Keratinocyte (primary cell): ENCODE measurements around the gene PRKCH. TPM values are rescaled to one million over a fixed set of nuclear protein-coding genes. Genes with fewer than 3 reads are reported as not detected.

ENCODE experiments used
- DNase-seq: peaks from one replicate; pipeline ENCODE4 v3.0.0-alpha.2; 2011; ENCODE audit warnings: low read depth, missing footprints, low spot score
- FAIRE-seq: peaks from 2 replicates; lab custom pipeline; 2011; peaks lifted over from hg19 to GRCh38; lab: Jason Lieb, UNC
- H2AFZ ChIP-seq: 2 replicates; pipeline ENCODE4 v1.6.0; 2012; ENCODE audit warnings: low read length, control low read depth, inconsistent platforms; ENCODE audit not compliant: control insufficient read depth
- H3K27ac ChIP-seq: 2 replicates; pipeline ENCODE4 v1.5.1; 2011; ENCODE audit warnings: low read length; ENCODE audit not compliant: control insufficient read depth, insufficient read depth
- H3K27me3 ChIP-seq: 3 replicates; pipeline ENCODE4 v1.6.0; 2011; ENCODE audit warnings: low read length; ENCODE audit not compliant: control insufficient read depth, insufficient read depth; ENCODE audit errors: extremely low read depth
- H3K36me3 ChIP-seq, 2 experiments: 2 replicates in 1 of 2; 3 replicates in 1 of 2; pipeline ENCODE4 v1.5.1; 2011; ENCODE audit warnings: low read length in 2 of 2, mild to moderate bottlenecking in 1 of 2; ENCODE audit not compliant: control insufficient read depth in 2 of 2, insufficient read depth in 2 of 2; ENCODE audit errors: extremely low read depth in 1 of 2
- H3K4me1 ChIP-seq: 3 replicates; pipeline ENCODE4 v1.5.1; 2011; ENCODE audit warnings: low read length; ENCODE audit not compliant: control insufficient read depth, insufficient read depth; ENCODE audit errors: extremely low read depth
- H3K4me2 ChIP-seq: 3 replicates; pipeline ENCODE4 v1.6.0; 2011; ENCODE audit warnings: low read depth, low read length; ENCODE audit not compliant: control insufficient read depth, insufficient read depth; ENCODE audit errors: extremely low read depth
- H3K4me3 ChIP-seq, 3 experiments: fragments of 200-600 bp in 1 of 3; sonication (generic) in 1 of 3; 2 replicates in 2 of 3; 3 replicates in 1 of 3; pipeline ENCODE4 v1.5.1; 2011 to 2016; ENCODE audit warnings: low read length in 3 of 3, mild to moderate bottlenecking in 3 of 3, control low read depth in 2 of 3, inconsistent platforms in 1 of 3, low read depth in 1 of 3, mixed read lengths in 1 of 3, mixed run types in 1 of 3, moderate library complexity in 1 of 3; ENCODE audit not compliant: control insufficient read depth in 2 of 3, insufficient read depth in 2 of 3; ENCODE audit errors: extremely low read depth in 1 of 3
- H3K79me2 ChIP-seq: 2 replicates; pipeline ENCODE4 v1.6.0; 2012; ENCODE audit warnings: low read length; ENCODE audit not compliant: control insufficient read depth, insufficient read depth
- H3K9ac ChIP-seq: 3 replicates; pipeline ENCODE4 v1.6.0; 2011; ENCODE audit warnings: low read length; ENCODE audit not compliant: control insufficient read depth, insufficient read depth; ENCODE audit errors: extremely low read depth
- H3K9me1 ChIP-seq: 3 replicates; pipeline ENCODE4 v1.6.0; 2011; ENCODE audit warnings: low read length; ENCODE audit not compliant: control insufficient read depth, insufficient read depth; ENCODE audit errors: extremely low read depth
- H3K9me3 ChIP-seq: 2 replicates; pipeline ENCODE4 v1.5.1; 2012; ENCODE audit warnings: low read depth, low read length; ENCODE audit not compliant: control insufficient read depth
- H4K20me1 ChIP-seq: 3 replicates; pipeline ENCODE4 v1.6.0; 2011; ENCODE audit warnings: low read length; ENCODE audit not compliant: control insufficient read depth, insufficient read depth; ENCODE audit errors: extremely low read depth
- CTCF ChIP-seq, 3 experiments: IDR thresholded peaks in 1 of 3; conservative IDR thresholded peaks in 1 of 3; optimal IDR thresholded peaks in 1 of 3; 2 replicates in 2 of 3; 3 replicates in 1 of 3; pipeline versions ENCODE3 to v1.5.1; 2011; ENCODE audit warnings: low read length in 3 of 3, mild to moderate bottlenecking in 3 of 3, moderate library complexity in 2 of 3, control low read depth in 1 of 3, inconsistent platforms in 1 of 3; ENCODE audit not compliant: insufficient read depth in 2 of 3; ENCODE audit errors: extremely low read depth in 1 of 3
- EZH2 ChIP-seq: IDR thresholded peaks from one replicate; pipeline ENCODE4 v1.6.1; 2012; ENCODE audit warnings: inconsistent platforms, mild to moderate bottlenecking, low read length, moderate library complexity
- dilution Hi-C: fragments of 300-500 bp; cut with MboI; formaldehyde crosslinking; loops from one replicate; pipeline ENCODE4 v1.7.0; 2020; ENCODE audit warnings: low sequenced_read_pairs; ENCODE audit not compliant: extremely low pct_ligation_motif_present
- polyA plus RNA-seq, 5 experiments: library from polyadenylated mRNA; depleted of rRNA in 3 of 5; stranded (reverse) in 3 of 5; stranded (forward) in 1 of 5; unstranded in 1 of 5; fragments of >200 nt; gene quantifications; 1 replicate in 1 of 5; 2 replicates in 3 of 5; 3 replicates in 1 of 5; pipeline versions ENCODE4 v1.2.1 to v1.2.3, GENCODE V29; 2011 to 2012; ENCODE audit warnings: missing spikeins in 2 of 5, low read depth in 1 of 5, low replicate concordance in 1 of 5

Gene PRKCH
- polyA plus RNA-seq, 1 donor (not counting 4 experiments of a cell fraction or from before 2014, with no cell fraction given) = 13.7 TPM

- Histone ChIP-seq H3K4me3 (no peak overlapping the region), H2AFZ (no peak overlapping the region), H3K9ac (no peak overlapping the region), H4K20me1 (no peaks in the 10 kb centered on the region), H3K4me1 (peaks cover 32% of the 10 kb centered on the region), H3K9me3 (no peaks in the 10 kb centered on the region), H3K4me2 (no peak overlapping the region), H3K36me3 (no peaks in the 10 kb centered on the region), H3K79me2 (no peaks in the 10 kb centered on the region), H3K27ac (no peak overlapping the region), H3K9me1 (no peaks in the 10 kb centered on the region), H3K27me3 (no peaks in the 10 kb centered on the region)
- no peak for DNase-seq
- dilution Hi-C loops = no loop called here
- TF ChIP-seq CTCF (optimal IDR thresholded peaks at IDR 0.05 in 1 of 3, IDR thresholded peaks at IDR 0.05 in 1 of 3, conservative IDR thresholded peaks at IDR 0.05 in 1 of 3; ENCODE audit: extremely low read depth in 1 of 3, insufficient read depth in 2 of 3, low read length in 3 of 3) (no peak), EZH2 (no peak)
- no peak for FAIRE-seq
Observed at GRCh38 chr14:61558271-61558670, 236.9 kb downstream of the PRKCH start.

- Histone ChIP-seq H3K9ac (no peak overlapping the region), H4K20me1 (no peaks in the 10 kb centered on the region), H3K27ac (no peak overlapping the region), H2AFZ (no peak overlapping the region), H3K4me1 (peaks cover 44% of the 10 kb centered on the region), H3K4me3 (no peak overlapping the region), H3K4me2 (no peak overlapping the region), H3K36me3 (no peaks in the 10 kb centered on the region), H3K27me3 (no peaks in the 10 kb centered on the region), H3K79me2 (no peaks in the 10 kb centered on the region), H3K9me3 (no peaks in the 10 kb centered on the region), H3K9me1 (no peaks in the 10 kb centered on the region)
- dilution Hi-C loops = no loop called here
- no peak for TF ChIP-seq CTCF (optimal IDR thresholded peaks at IDR 0.05 in 1 of 3, IDR thresholded peaks at IDR 0.05 in 1 of 3, conservative IDR thresholded peaks at IDR 0.05 in 1 of 3; ENCODE audit: extremely low read depth in 1 of 3, insufficient read depth in 2 of 3, low read length in 3 of 3)
- no peak for TF ChIP-seq EZH2
- DNase-seq (no peak), FAIRE-seq (no peak)
Observed at GRCh38 chr14:61559641-61560201, 238.3 kb downstream of the PRKCH start.
